Endometrium (tissue), 2 donors: ENCODE data around the gene JMJD4.

Experiments used
- FAIRE-seq: peaks from 2 replicates; lab custom pipeline; 2012; peaks lifted over from hg19 to GRCh38; lab: Jason Lieb, UNC
- donor health status: control.
- donor health status: control.

JMJD4 gene

DNA sequence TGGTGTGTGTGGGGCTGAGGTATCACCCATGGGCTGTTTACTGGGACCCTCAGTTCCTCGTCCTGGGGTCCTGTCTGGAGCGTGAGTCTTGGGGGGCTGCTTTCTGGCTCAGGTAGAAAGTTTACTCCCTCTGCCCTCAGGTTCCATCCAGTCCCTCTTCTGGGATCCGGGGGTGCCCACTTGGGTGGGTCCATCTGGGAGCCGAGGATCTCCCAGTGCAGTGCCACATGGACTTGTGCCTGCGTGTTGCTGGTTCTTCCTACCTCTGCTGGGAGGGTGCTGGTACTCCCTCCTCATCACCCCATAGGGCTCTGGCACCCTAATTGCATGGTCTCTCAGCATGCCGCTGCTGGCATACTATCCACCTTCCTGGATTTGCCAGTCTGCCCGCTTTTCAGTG is 14.1 kb upstream of the JMJD4 start:
- no peak for FAIRE-seq

- peak; percentile 86 for FAIRE-seq
Observed at GRCh38 chr1:227748496-227749182, 13.5 kb upstream of the JMJD4 start.

GRCh38 chr1:227747948-227748495 is 12.9 kb upstream of the JMJD4 start:
- FAIRE-seq = no peak

- FAIRE-seq = no peak
Observed at GRCh38 chr1:227747382-227747781, 12.3 kb upstream of the JMJD4 start.

DNA sequence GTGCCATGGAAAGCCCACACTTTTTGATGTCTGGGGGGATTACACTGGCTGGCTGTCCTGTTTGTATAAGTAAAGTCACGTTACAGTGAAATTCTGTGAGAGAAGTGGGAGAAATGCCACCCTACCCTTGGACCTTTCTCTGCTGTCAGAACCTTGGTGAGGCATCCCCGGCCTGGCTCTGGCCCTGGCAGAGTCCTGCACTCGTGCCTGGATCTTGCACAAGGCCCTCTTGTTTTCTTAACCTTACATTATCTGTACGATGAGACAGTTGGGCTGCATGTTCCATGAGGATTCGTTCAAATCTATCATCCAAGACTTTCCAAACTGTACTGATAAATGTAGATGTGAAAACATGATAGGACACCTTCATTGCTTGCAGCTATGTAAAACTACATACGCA is 11.6 kb upstream of the JMJD4 start:
- FAIRE-seq = no peak

- FAIRE-seq = no peak
Observed at GRCh38 chr1:227745568-227746265, 10.6 kb upstream of the JMJD4 start.

DNA sequence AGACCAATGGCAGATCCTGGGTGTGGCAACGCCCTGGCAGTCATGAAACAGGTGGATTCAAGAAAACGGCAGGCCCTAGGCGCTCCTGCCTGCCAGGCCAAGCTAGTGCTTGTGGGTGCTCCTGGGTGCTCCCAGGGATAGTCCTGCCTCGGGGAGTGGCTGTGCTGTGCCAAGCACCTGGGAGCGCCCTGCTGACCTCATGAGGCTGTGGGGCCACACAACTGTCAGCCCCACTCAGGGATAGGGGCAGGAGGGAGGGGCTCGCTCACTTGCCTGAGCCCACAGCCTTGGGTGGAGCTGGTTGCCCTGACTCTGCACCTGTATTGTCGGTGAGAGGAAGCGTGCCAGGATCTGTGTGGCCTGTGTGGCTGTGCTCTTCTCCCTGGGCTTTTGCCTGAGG is 9.6 kb upstream of the JMJD4 start:
- no peak for FAIRE-seq

GRCh38 chr1:227742738-227743715 is 7.9 kb upstream of the JMJD4 start:
- no peak for FAIRE-seq

DNA sequence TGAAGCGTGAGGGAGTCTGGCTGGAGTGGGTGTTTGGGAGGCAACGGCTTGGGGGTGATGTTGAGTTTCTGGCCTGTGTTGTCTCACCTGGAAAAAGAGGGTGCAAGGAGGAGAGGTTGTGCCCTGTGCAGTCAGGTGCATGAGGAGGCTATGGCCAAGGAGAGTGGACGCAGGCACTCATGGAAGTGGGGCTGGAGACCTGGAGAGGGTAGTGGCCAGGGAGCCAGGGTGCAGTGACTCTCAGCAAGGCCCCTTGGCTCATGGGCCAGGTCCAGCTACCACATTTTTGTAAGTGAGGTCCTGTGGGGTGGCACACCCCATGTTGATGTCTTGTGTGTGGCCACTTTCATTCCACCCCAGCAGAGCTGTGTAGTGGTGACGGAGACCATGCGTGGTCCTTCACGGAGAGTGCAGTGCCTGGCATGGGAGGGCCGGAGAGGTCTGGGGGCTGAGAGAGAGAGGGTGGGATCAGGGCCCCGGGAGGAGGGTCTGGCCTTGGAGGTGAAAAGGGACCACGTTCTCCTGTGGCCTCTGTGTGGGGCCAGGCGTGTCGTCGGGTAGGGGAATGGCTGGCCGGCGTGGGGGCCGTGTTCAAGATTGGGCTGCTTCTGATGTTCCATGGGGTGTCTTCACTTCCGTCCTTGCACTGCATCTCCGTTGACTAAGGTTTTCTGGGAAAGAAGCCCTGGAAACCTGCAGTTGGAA is 6.2 kb upstream of the JMJD4 start:
- no peak for FAIRE-seq

DNA sequence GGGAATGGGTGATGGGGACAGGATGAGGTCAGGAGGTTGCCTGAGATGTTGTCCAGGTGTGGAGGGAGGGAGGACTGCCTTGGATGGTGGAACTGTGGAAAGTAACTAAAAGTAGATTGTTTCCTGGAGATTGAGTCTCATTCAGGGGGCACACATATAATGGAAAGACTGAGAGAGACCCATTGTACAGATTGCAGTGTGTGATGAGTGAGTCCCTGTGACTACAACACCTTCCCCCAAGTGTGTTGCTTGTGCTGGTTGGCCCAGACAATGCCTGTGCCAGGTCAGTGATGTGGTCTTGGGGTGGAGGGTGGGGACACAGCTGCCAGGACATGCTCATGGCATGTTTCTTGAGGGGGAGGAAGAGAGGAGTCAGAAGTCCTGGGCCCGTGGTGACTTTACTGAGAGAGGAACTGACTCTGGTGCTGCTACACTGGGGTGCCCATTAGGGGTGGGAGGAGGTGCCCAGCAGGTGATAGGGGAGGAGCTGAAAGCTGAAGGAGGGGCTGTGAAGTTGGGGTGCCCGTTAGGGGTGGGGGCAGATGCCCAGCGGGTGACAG is 5.4 kb upstream of the JMJD4 start:
- FAIRE-seq = no peak

DNA sequence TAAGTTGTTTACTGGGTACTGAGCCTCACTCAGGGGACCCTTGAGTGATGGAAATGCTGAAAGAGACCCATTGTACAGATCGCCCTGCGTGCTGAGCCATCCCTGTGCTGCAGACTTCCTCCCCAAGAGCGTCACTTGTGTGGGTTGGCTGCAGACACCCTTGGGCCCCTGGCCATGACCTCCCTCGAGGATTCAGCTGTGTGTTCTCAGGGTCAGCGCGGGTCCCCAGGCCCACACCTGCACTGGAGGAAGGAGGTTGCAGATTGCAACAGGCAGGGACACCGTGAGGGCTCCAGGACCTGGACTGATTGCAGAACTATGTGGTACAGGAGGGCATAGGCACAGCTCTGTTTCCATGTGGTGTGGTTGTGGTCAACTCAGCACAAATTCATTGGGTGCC is 4.5 kb upstream of the JMJD4 start:
- no peak for FAIRE-seq

GRCh38 chr1:227738820-227739219 is 3.7 kb upstream of the JMJD4 start:
- no peak for FAIRE-seq

DNA sequence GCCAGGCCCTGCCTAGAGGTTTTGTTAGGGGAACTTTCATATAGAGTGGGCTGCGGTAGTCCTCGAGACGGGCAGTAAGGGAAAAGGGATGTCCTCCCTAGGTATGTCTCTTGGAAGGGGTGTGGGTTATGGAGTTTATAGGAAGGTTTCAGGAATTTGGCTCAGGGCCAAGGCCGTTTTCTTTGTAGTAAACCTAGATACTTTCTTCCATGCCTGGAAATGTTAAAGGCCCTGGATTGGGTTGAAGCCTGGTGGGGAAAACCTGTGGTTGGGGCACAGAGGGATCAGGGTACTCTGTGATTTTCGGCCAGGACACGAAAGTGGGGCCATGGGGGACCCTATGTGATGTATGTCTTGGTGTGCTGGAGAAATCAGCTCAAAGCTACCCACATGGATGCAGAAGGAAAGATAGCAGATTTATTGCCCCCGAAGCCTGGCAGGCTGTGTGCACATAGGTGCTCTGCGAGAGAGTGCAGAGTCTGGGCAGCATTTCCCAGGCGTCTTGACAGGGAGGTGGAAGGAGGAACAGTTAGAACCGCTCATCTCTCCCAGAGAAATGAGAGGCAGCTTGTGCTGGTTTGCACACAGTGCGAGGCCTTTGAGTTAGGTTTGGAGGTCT is 1.8 kb upstream of the JMJD4 start:
- FAIRE-seq = no peak

GRCh38 chr1:227735539-227736285 is 610 bp upstream of the JMJD4 start:
- FAIRE-seq = no peak

GRCh38 chr1:227734546-227734855 is 601 bp downstream of the JMJD4 start:
- no peak for FAIRE-seq

- FAIRE-seq = no peak
Observed at GRCh38 chr1:227733751-227734545, 1.2 kb downstream of the JMJD4 start.

- FAIRE-seq = no peak
Observed at GRCh38 chr1:227733309-227733705, 1.8 kb downstream of the JMJD4 start.

DNA sequence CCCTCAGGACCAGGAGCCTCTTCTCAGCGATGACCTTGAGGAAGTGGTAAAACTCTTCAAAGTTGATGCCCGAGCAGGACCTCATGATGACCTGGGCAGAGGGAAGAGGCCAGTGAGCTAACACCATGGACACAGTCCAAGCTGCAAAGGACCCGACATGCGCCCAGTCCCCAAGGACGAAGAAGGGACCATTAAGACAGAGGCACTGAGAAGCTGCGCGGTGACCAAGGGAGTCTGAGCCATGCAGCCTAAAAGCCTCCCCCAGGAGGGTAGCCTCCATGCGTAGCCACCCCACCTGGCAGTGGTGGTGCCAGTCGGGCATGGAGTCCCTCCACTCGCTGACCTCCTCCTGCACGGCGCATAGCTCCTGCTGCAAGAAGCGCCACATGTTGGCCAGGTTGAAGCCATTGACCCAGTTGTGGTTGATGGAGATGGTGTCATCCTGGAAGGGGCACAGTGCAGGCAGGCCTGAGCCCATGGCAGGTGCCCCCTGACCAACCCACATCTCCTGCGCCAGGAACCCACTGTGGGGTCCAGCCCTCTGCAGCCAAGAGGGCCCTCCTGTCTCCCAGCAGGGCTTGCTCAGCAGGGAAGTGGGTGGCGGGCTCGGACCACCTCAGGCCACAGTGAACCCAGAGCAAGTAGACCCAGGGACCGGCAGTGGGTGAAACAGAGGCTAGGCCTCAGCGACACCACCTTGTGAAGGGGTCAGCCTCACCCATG is 2.4 kb downstream of the JMJD4 start:
- FAIRE-seq = no peak
